D721Med (cell line): ENCODE data around the gene CPZ.

Experiments
- DNase-seq: peaks from one replicate; pipeline ENCODE4 v3.0.0; 2011; ENCODE audit warnings: low spot score; ENCODE audit not compliant: insufficient read length
- FAIRE-seq: peaks from 2 replicates; lab custom pipeline; 2011; peaks lifted over from hg19 to GRCh38; lab: Jason Lieb, UNC
- TF ChIP-seq, protein P1 (sequence below): IDR thresholded peaks from 2 replicates; pipeline ENCODE4 v1.5.1; 2012; ENCODE audit warnings: mild to moderate bottlenecking, control low read depth; ENCODE audit not compliant: insufficient read depth; ENCODE audit errors: missing control alignments

The CPZ gene

DNA sequence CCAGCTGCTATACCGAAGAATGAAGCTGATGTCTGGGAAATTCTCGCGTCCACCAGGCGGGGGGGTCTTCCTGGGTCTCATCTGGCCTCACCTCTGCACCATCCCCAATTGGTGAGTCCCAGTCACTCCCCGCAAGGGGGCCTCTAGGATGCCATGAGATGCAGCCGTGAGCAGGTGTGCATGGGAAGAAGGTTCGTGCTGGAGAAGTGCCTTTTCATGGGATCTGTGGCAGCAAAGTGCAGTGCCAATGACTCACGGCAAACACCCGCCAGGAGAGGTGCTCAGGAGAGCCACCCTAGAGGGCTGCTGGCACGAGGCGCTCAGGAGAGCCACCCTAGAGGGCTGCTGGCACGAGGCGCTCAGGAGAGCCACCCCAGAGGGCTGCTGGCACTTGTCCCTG, 55.1 kb downstream of the CPZ start:
- DNase-seq: no peak

GRCh38 chr4:8648296-8648695, 55.7 kb downstream of the CPZ start:
- DNase-seq: no peak
- FAIRE-seq: no peak
- TF ChIP-seq, protein P1, sequence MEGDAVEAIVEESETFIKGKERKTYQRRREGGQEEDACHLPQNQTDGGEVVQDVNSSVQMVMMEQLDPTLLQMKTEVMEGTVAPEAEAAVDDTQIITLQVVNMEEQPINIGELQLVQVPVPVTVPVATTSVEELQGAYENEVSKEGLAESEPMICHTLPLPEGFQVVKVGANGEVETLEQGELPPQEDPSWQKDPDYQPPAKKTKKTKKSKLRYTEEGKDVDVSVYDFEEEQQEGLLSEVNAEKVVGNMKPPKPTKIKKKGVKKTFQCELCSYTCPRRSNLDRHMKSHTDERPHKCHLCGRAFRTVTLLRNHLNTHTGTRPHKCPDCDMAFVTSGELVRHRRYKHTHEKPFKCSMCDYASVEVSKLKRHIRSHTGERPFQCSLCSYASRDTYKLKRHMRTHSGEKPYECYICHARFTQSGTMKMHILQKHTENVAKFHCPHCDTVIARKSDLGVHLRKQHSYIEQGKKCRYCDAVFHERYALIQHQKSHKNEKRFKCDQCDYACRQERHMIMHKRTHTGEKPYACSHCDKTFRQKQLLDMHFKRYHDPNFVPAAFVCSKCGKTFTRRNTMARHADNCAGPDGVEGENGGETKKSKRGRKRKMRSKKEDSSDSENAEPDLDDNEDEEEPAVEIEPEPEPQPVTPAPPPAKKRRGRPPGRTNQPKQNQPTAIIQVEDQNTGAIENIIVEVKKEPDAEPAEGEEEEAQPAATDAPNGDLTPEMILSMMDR: no peak

More for the DNA sequence above, 55.1 kb downstream of the CPZ start:
- FAIRE-seq: no peak
- TF ChIP-seq, protein P1: no peak

- DNase-seq (no peak), FAIRE-seq (no peak)
- TF ChIP-seq, protein P1: no peak
These were observed 56.5 kb downstream of the CPZ start for GRCh38 chr4:8648816-8649630.

DNA sequence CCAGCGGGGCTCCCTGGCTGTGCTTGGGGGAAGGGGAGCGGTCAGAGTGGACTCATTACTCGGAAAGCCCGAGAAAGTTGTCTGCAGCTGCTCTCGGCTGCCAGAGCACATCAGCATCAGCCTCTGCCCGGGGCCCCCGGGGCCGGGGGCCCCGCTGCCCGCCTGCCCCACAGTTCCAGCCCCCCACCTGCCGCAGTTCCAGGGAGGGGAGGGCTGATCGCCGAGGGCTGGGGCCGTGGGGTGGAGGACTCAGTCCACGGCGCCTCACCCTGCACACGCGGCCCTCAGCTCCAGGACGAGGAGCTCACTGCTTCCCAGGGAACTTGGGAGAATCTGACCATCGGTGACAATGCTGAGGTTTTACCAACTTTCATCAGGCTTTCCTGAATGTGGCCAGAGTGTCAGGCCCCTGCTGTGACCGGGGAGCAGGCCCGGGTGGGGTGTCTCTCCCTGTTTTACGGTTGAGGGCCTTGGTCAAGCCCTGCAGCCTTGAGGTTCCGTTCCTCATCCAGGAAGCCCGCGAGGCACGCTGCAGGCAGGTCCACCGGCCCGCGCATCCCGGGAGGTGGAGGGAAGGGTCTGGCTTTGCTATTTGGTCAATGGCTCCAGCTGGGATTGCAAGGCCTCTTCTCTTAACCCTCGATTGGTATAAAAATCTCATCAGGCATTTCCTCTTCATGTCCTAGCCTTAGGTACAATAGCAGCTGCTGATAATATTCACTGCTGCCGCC, 57.2 kb downstream of the CPZ start:
- FAIRE-seq (no peak), DNase-seq (no peak)
- TF ChIP-seq, protein P1: no peak

GRCh38 chr4:8651661-8652180, 59.2 kb downstream of the CPZ start:
- DNase-seq (no peak), FAIRE-seq (no peak)
- TF ChIP-seq, protein P1: no peak

DNA sequence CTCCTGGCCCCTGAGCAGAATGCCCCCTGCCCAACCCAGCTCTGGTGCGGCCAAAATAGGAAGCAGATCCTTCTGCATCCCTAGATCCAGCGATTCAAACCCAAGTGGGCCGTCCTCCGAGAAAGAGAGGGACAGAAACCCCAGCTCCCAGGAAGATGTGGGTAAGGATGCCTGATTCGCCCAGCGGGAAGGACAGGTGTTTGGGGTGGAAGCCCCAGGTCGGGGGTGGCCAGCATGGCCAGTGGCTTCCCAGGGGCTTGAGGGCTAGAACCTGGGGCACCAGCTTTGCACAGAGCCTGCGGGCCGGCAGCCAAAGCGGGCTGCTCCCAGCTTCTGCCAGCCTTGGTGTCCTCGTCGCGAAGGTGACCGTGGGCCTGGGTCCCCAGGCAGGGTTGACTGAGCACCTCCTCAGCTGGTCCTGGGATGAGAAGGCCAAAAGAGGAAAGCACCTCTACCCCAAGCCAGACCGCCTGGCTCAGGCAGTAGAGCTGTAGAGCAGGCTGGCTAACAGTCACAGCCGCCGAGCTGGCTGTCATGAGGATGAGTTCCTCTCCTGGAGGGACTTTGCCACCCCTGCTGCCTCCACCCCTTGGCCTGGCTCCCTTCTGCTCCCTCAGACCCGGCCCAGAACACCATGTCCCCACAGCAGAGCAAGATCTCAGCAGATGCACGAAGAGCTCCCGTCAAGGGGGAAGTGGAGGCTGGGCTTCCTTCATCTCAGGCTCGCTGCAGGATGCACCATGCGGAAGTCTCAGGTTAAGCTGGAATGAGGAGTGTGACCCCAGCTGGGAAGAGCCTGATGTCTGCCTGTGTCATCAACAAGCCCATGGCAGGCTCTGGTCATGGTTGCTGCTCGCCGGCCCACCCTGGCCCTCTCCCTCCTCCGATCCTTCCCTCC, 59.9 kb downstream of the CPZ start:
- TF ChIP-seq, protein P1: no peak
- FAIRE-seq: no peak
- DNase-seq: no peak
